H1 (cell line): ENCODE data around the gene ADAM19. TPM values are rescaled to one million over a fixed set of nuclear protein-coding genes. Genes with fewer than 3 reads are reported as not detected.

ENCODE experiments used
- CHD7 ChIP-seq: fragments of 300-600 bp; sonication (generic); IDR thresholded peaks from 2 replicates; pipeline ENCODE4 v1.7.1; 2012; ENCODE audit warnings: low read length, moderate library complexity, mild to moderate bottlenecking, inconsistent platforms; ENCODE audit not compliant: insufficient replicate concordance
- EGR1 ChIP-seq: IDR thresholded peaks from 2 replicates; pipeline ENCODE4 v1.6.1; 2011; ENCODE audit warnings: low read depth, low read length, borderline replicate concordance
- EZH2 ChIP-seq: fragments of 200-600 bp; sonication (generic); IDR thresholded peaks from 2 replicates; pipeline ENCODE4 v1.7.1; 2012; ENCODE audit warnings: low read depth, mild to moderate bottlenecking, moderate library complexity, low read length, inconsistent platforms; ENCODE audit not compliant: severe bottlenecking
- KDM5A ChIP-seq: fragments of 200-600 bp; IDR thresholded peaks from 2 replicates; pipeline ENCODE4 v1.7.1; 2012; ENCODE audit warnings: mild to moderate bottlenecking, low read length, inconsistent platforms, mixed read lengths
- TCF12 ChIP-seq: IDR thresholded peaks from 2 replicates; pipeline ENCODE4 v1.6.1; 2011; ENCODE audit warnings: low read depth, mild to moderate bottlenecking, low read length
- polyA plus RNA-seq, 7 experiments: library from polyadenylated mRNA; depleted of rRNA in 3 of 7; stranded (reverse) in 5 of 7; unstranded in 2 of 7; fragments of >200 nt in 5 of 7; fragments of 200-250 nt in 2 of 7; gene quantifications; 1 replicate in 5 of 7; 2 replicates in 1 of 7; 4 replicates in 1 of 7; pipeline versions ENCODE4 v1.2.1 to v1.2.3, GENCODE V29; 2011 to 2013; ENCODE audit warnings: missing spikeins in 2 of 7, mixed read lengths in 2 of 7
- total RNA-seq: library from RNA; stranded (reverse); fragmentation: NEBNext Ultra II Directional; extraction: Animal tissue kit (Norgen Biotek cat#: 25700); gene quantifications from 2 replicates; pipeline ENCODE4 v1.2.1, GENCODE V29; 2021

ADAM19 gene
- total and polyA plus RNA-seq, 2 of the 8 experiments (the other 6 are each of a cell fraction or from before 2014, with no cell fraction given) = 6.5 to 22.7 TPM

DNA sequence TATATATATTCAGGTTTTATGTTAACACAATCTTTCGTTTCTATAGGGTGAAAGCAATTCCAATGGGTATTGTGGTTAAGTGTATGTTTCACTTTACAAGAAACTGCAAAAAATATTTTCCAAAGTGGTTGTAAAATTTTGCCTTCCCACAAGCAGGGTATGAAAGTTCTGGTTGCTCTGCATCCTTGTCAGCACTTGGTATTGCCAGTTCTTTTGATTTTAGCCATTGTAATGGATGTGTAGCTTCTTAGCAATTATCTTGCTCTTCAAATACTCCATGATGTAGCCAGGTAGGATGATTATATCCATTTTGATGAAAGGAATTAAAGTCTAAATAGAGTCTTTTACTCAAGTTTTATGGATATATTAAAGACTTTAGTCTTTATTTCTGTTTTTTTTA, 9.1 kb upstream of the ADAM19 start (continued):
- TF ChIP-seq CHD7 = no peak
- TF ChIP-seq EGR1 = no peak
- no peak for TF ChIP-seq TCF12
- TF ChIP-seq KDM5A = no peak
- TF ChIP-seq EZH2 = no peak
